ENCODE measurements around the gene FAM20C.

DNA sequence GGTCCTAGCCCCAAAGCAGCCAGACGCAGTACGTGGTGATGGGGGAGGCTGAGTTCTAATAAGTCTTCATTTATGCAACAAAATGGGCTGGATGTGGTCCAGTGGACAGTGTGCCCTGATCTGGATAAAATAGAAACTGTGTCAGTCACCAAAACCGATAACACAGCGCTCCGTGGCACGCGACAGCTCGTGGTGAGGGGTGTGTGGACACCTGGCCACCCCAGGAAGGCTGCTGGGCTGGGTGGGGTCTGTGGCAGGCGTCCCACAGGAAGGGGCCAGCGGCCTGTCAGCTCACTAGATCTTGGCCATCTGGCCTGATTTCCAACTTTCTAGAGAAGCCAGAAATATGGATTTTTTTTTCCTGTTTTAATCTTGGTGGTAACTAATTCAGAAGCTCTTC is 17.0 kb downstream of the FAM20C start:
- no peak for TF ChIP-seq POLR2AphosphoS5 (IDR thresholded peaks at IDR 0.05)
- TF ChIP-seq, protein P1, sequence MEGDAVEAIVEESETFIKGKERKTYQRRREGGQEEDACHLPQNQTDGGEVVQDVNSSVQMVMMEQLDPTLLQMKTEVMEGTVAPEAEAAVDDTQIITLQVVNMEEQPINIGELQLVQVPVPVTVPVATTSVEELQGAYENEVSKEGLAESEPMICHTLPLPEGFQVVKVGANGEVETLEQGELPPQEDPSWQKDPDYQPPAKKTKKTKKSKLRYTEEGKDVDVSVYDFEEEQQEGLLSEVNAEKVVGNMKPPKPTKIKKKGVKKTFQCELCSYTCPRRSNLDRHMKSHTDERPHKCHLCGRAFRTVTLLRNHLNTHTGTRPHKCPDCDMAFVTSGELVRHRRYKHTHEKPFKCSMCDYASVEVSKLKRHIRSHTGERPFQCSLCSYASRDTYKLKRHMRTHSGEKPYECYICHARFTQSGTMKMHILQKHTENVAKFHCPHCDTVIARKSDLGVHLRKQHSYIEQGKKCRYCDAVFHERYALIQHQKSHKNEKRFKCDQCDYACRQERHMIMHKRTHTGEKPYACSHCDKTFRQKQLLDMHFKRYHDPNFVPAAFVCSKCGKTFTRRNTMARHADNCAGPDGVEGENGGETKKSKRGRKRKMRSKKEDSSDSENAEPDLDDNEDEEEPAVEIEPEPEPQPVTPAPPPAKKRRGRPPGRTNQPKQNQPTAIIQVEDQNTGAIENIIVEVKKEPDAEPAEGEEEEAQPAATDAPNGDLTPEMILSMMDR (IDR thresholded peaks at IDR 0.05), result no peak
- no peak for TF ChIP-seq POLR2A (IDR thresholded peaks at IDR 0.05)

Data from upper lobe of left lung (tissue), 4 donors.